PC-3 (cell line): ENCODE measurements around the gene MAML2.

Source experiments
- CTCF ChIP-seq: fragments of 300-600 bp; sonication (generic); conservative IDR thresholded peaks from 2 replicates; pipeline ENCODE4 v1.5.1; 2017; ENCODE audit warnings: antibody characterized with exemption, low read depth, mild to moderate bottlenecking, low read length
- EZH2phosphoT487 ChIP-seq: fragments of 300-600 bp; sonication (generic); IDR thresholded peaks from 2 replicates; pipeline ENCODE4 v1.6.1; 2018; ENCODE audit warnings: mild to moderate bottlenecking, antibody characterized with exemption, low read length, borderline replicate concordance

GRCh38 chr11:96002339-96002738 lies 340.7 kb downstream of the MAML2 start:
- TF ChIP-seq CTCF (no peak), EZH2phosphoT487 (no peak)
